Measurements from ENCODE around the gene STAC2.
A peak's percentile ranks its signal among the peaks of the same experiment; 100 is the strongest.

Gene STAC2

GRCh38 chr17:39231591-39232551 lies 6.1 kb upstream of the STAC2 start:
- peak; percentile 33 for DNase-seq

DNA sequence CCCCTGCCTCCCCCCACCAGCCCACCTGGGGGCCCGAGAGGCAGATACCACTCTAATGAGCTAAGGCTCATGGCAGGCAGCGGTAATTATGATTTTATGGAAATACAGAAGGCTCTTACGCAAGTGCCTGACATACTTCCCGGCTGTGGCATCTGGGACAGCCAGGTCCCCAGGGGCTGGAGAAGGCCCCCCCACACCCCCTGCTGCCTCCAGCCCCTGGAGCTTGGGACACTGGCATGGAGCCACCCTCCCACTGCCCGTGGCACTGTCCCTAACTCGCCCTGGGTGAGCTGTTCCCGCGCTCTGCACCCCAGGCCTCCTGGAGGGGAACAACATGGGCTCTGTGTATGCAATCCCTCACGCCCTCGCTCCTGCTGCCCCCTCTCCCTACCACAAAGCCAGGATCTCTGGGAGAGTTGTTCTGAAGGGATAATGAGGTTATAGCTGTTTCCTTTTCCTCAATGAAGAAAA lies 5.4 kb upstream of the STAC2 start:
- no peak for DNase-seq

DNA sequence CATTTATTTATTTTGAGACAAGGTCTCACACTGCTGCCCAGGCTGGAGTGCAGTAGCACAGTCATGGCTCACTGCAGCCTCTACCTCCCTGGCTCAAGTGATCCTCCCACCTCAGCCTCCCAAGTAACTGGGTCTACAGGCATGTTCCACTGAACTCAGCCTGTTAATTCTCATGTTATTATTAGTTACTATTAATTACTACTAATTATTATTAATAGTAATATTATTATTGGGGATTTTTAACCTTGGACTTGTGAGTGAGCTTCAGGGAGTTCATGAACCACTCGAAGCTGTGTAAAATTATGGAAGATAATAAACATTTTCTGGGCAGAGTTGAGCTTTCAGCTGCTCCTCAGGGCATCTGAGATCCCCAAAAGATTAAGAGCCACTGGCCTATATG lies 4.6 kb upstream of the STAC2 start:
- DNase-seq, result no peak

- no peak for DNase-seq
These were observed 3.6 kb upstream of the STAC2 start for GRCh38 chr17:39229274-39229913.

GRCh38 chr17:39227364-39227919 lies 1.7 kb upstream of the STAC2 start:
- DNase-seq, result no peak

DNA sequence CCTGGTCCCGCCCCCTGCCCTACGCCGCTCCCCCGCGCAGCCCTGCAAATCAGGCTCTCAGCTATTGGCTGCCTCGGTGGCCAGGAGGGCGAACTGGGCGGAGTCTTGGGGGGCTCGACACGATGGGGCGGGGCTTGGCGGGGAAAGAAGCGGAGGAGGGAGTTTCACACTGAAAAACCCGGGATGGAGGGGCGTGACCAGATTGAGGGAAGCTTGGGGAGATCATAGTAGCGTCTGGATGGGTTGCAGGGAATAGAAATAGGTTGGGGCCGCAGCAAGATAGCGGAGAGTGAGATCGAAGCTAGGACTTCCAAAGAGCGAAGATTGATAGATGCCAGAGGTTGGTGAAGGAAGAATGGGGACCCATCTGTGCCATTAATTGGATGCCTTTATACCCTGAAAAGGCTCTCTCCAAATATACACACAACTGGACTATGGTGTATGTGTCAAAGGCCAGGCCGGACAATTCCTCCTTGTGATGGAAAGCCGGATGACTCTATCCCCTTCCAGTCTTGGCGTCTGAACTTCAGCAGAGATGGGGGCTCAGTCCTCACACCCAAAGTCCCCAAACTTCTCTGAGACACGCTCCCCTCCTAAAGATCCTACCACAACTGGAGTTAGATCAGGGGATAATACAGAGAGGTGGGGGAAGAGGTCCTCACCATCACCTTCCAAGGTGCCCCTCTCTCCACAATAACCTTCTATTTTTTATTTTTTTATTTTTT lies 376 bp upstream of the STAC2 start:
- DNase-seq, result peak; percentile 52

DNA sequence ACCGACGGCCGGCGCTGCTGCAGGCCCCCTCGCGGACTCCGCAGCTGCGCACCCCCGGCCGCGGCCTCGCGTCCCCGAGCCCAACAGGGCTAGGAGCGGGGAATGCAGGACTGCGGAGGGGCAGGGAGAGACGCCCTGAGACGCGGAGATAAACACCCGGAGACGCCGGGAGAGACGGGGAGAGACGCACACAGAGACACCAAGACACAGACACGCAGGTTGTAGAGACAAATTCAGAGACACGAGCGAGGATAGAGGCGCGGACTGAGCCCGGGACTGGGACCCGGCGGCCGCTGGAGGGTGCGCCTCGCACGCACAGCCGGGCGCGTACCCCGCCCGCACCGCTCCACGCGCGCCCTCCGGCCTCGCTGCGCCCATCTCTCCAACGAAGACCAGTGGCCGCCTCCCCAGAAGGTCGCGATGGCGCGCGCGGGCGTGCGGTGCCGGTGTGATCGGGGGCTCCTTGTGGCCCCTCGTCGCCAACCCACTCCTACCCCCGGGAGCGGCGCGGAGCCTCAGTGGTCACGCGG lies 902 bp downstream of the STAC2 start:
- DNase-seq, result no peak

- no peak for DNase-seq
These were observed 1.6 kb downstream of the STAC2 start for GRCh38 chr17:39223907-39224777.

- no peak for DNase-seq
These were observed 2.6 kb downstream of the STAC2 start for GRCh38 chr17:39222866-39223834.

- DNase-seq, result no peak
These were observed 3.6 kb downstream of the STAC2 start for GRCh38 chr17:39222151-39222550.

GRCh38 chr17:39221572-39221971 lies 4.2 kb downstream of the STAC2 start:
- no peak for DNase-seq

- no peak for DNase-seq
These were observed 6.0 kb downstream of the STAC2 start for GRCh38 chr17:39219647-39220154.

DNA sequence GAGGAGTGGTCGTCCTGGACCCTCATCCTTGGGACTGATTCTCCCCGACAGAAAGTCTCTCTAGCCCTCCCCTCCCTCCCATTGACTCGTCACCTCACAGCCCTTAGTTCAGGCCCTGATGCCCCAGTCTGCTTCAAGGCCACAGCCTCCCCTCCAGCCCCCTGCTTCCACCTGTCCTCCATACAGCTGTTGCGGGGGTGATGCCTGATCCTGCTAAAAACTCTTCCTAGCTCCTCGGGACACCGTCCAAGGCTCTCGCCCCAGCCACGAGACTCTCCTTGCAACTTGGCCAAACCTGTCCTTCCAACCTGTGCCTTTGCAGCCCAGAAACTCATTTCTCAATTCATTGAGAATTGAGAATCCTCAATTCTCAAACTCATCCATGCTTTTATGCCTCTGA lies 6.8 kb downstream of the STAC2 start:
- DNase-seq, result no peak

- DNase-seq, result no peak
These were observed 7.9 kb downstream of the STAC2 start for GRCh38 chr17:39217734-39218369.

DNA sequence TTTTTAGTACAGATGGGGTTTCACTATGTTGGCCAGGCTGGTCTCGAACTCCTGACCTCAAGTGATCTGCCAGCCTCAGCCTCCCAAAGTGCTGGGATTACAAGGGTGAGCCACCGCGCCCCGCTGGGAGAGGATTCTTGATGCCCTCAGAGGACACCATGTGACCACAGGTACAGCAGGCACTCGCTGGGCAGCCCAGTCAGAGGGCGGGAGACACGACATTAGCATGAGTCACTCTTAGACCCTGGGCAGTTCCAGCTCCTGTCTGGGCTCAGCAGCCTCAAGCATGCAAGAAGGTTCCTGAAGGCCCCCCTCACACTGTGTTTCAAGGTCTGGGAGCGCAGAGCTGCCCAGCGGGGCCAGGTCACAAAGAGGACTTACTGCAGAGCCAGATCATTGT lies 11.9 kb downstream of the STAC2 start:
- DNase-seq, result no peak

DNA sequence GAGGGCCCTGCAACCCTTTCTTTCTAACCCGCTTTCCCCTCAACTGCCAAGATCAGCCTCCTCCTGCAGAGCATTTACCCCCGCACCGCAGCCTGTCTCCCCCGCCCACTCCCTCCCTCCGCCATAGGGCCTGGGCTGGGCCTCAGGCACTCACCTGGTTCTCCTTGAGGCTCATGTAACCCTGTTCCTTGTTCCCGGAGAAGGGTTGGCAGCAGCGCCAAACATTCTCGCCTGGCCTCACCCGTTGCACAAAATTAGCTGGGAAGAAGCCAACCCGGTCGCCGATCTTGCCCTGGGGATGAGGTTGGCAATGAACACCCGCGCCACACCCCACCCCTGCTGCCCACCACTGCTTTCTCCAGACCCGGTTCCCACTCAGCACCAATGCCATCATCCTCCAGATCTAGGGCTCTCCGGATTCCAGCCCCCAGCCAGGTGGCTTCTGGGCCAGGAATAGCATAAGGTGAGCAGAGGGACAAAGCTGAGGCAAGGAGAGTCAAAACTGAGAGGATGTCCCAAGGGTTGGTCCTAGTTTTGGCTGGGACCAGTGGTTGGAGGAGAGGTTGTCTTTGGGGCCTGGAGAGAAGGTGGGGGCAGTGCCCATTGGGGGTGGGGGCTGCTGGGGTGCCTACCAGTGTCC lies 12.8 kb downstream of the STAC2 start:
- peak; percentile 69 for DNase-seq

DNA sequence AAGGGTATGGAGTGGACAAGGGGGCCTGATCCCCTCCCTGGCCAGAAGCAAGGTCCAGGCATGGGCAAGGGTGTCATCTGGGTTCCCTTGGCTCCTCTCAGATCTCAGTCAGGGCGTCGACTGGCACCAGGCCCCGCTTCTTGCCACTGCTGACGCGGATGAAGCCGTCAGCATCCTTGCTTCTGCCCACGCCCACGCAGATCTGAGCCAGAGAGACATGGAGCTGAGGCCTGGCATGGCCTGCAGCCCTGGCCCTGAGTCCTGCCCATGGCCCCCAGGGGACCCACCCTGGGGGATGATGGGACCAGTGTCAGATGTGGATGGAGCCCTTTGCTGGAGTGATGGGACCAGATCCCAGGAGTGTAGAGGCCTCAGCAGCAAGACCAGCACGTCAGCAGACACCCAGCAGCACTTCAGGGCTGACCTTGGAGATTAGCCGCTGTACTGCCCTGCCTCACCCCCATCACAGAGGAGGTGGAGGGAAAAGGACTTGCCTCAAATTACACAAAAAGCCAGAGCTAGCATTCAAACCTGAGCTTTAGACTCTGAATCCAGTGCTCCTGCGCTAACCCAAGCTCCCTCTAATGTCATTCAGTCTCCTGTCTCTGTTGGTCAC lies 13.4 kb downstream of the STAC2 start:
- no peak for DNase-seq

DNA sequence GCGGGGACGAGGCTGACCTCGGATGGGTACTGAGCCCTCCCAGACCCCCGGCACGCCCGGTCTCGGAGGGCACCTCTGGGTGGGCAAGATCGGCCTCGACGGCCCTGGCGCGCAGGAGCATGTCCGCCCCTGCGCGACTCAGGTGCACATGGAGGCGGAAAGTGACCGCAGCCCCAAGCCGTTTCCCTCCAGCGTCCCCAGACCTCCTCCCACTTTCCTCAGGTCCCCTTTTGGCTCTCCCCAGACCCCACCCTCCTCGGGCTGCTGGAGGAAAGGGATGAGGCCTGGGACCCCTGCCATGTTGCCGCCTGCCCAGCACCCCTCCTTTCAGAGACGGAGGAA lies 15.7 kb downstream of the STAC2 start:
- DNase-seq, result no peak

Measured in DMS79 (cell line).